GM23338 (cell line): ENCODE measurements around the gene LINGO4. TPM values are rescaled to one million over a fixed set of nuclear protein-coding genes. Genes with fewer than 3 reads are reported as not detected.

Experiments
- ATAC-seq: fragments of 200-7000 bp; cut with Tn5 transposase; 3 replicates; pipeline ENCODE4 v1.9.1; 2020
- DNase-seq: peaks from one replicate; pipeline ENCODE4 v3.0.0-alpha.2; 2015; ENCODE audit warnings: low spot score
- H2AFZ ChIP-seq: fragments of 200-600 bp; sonication (generic); 2 replicates; pipeline ENCODE4 v1.8.0; 2016; ENCODE audit warnings: antibody characterized with exemption, mild to moderate bottlenecking, moderate library complexity
- H3F3A ChIP-seq: fragments of 200-600 bp; sonication (generic); replicated peaks from 2 replicates; pipeline ENCODE4 v1.8.0; 2017; ENCODE audit warnings: antibody characterized with exemption, mixed run types, low read depth
- H3K27ac ChIP-seq: fragments of 200-600 bp; sonication (generic); 2 replicates; pipeline ENCODE4 v1.6.1; 2016; ENCODE audit warnings: low read depth
- H3K27me3 ChIP-seq: fragments of 200-600 bp; sonication (generic); 2 replicates; pipeline ENCODE4 v1.8.0; 2016; ENCODE audit warnings: mild to moderate bottlenecking, mixed run types, moderate library complexity; ENCODE audit not compliant: insufficient read depth
- H3K36me3 ChIP-seq: fragments of 200-600 bp; sonication (generic); 2 replicates; pipeline ENCODE4 v1.8.0; 2016; ENCODE audit warnings: mild to moderate bottlenecking; ENCODE audit not compliant: insufficient read depth
- H3K4me1 ChIP-seq: fragments of 200-600 bp; sonication (generic); 2 replicates; pipeline ENCODE4 v1.8.0; 2016; ENCODE audit warnings: mild to moderate bottlenecking, moderate library complexity; ENCODE audit not compliant: insufficient read depth
- H3K4me2 ChIP-seq: fragments of 200-600 bp; sonication (generic); 2 replicates; pipeline ENCODE4 v1.7.1; 2017; ENCODE audit warnings: mixed run types
- H3K4me3 ChIP-seq: fragments of 200-600 bp; sonication (generic); 2 replicates; pipeline ENCODE4 v1.6.1; 2016; ENCODE audit warnings: mixed run types
- H3K79me2 ChIP-seq: fragments of 200-600 bp; sonication (generic); replicated peaks from 2 replicates; pipeline ENCODE4 v1.8.0; 2017; ENCODE audit warnings: mild to moderate bottlenecking; ENCODE audit not compliant: insufficient read depth
- H3K9me2 ChIP-seq: fragments of 200-600 bp; sonication (generic); 2 replicates; pipeline ENCODE4 v1.8.0; 2017; ENCODE audit not compliant: insufficient read depth
- H4K20me1 ChIP-seq: fragments of 200-600 bp; sonication (generic); replicated peaks from 2 replicates; pipeline ENCODE4 v1.8.0; 2017; ENCODE audit warnings: mild to moderate bottlenecking; ENCODE audit not compliant: insufficient read depth
- H3K27ac Mint-ChIP-seq: 2 replicates; pipeline ENCODE4 v1.8.0; 2020; ENCODE audit warnings: inconsistent platforms, mild to moderate bottlenecking, moderate library complexity, mixed read lengths
- H3K27me3 Mint-ChIP-seq: 3 replicates; pipeline ENCODE4 v1.8.0; 2022; ENCODE audit warnings: low read depth, mild to moderate bottlenecking, moderate library complexity, mixed read lengths, inconsistent platforms; ENCODE audit not compliant: insufficient read depth, poor library complexity
- H3K36me3 Mint-ChIP-seq: 3 replicates; pipeline ENCODE4 v1.8.0; 2021; ENCODE audit warnings: low read depth, mild to moderate bottlenecking, inconsistent platforms, moderate library complexity, mixed read lengths
- H3K4me1 Mint-ChIP-seq: 3 replicates; pipeline ENCODE4 v1.8.0; 2020; ENCODE audit warnings: mild to moderate bottlenecking, inconsistent platforms, mixed read lengths
- H3K4me3 Mint-ChIP-seq: 3 replicates; pipeline ENCODE4 v1.8.0; 2021; ENCODE audit warnings: moderate library complexity, mild to moderate bottlenecking, inconsistent platforms, mixed read lengths
- H3K9me3 Mint-ChIP-seq: 3 replicates; pipeline ENCODE4 v1.8.0; 2020; ENCODE audit warnings: moderate library complexity, mild to moderate bottlenecking, inconsistent platforms, mixed read lengths
- CREB1 ChIP-seq: fragments of 250-450 bp; sonication (Bioruptor Pico); IDR thresholded peaks from 2 replicates; pipeline ENCODE4 v1.5.0; 2020; ENCODE audit warnings: low read depth, mild to moderate bottlenecking, moderate library complexity
- EZH2phosphoT487 ChIP-seq: fragments of 200-600 bp; sonication (generic); IDR thresholded peaks from one replicate; pipeline ENCODE4 v1.8.1; 2018; ENCODE audit warnings: antibody characterized with exemption; ENCODE audit not compliant: unreplicated experiment
- JUNB ChIP-seq: IDR thresholded peaks from one replicate; pipeline ENCODE4 v1.6.1; 2016; ENCODE audit warnings: antibody characterized with exemption; ENCODE audit not compliant: unreplicated experiment
- NANOG ChIP-seq: IDR thresholded peaks from 2 replicates; pipeline ENCODE4 v1.6.1; 2016; ENCODE audit warnings: antibody characterized with exemption, borderline replicate concordance
- POLR2AphosphoS5 ChIP-seq: IDR thresholded peaks from 2 replicates; pipeline ENCODE4 v1.6.1; 2016; ENCODE audit warnings: antibody characterized with exemption, low read depth
- STAT1 ChIP-seq: IDR thresholded peaks from one replicate; pipeline ENCODE4 v1.6.1; 2016; ENCODE audit warnings: antibody characterized with exemption; ENCODE audit not compliant: unreplicated experiment
- ZNF331 ChIP-seq: fragments of 250-450 bp; sonication (Bioruptor Pico); IDR thresholded peaks from 2 replicates; pipeline ENCODE4 v1.5.0; 2020; ENCODE audit warnings: low read depth, mild to moderate bottlenecking, moderate library complexity
- polyA plus RNA-seq: library from polyadenylated mRNA; unstranded; fragments of >200 nt; fragmentation: Nextera tagmentation; extraction: Ambion mirVana; gene quantifications from 2 replicates; pipeline ENCODE4 v1.2.1, GENCODE V29; 2016
- total RNA-seq: library from RNA; depleted of rRNA; stranded (reverse); fragments of >200 nt; shearing (Covaris generic); gene quantifications from 2 replicates; pipeline ENCODE4 v1.2.3, GENCODE V29; 2014
- TF ChIP-seq, protein P1 (sequence below), 2 experiments: fragments of 200-600 bp in 1 of 2; sonication (generic) in 1 of 2; conservative IDR thresholded peaks; 2 replicates each; pipeline versions ENCODE4 v1.5.1 to v1.6.1; 2016 to 2017; ENCODE audit warnings: antibody characterized with exemption in 2 of 2, low read depth in 2 of 2, mild to moderate bottlenecking in 2 of 2, moderate library complexity in 1 of 2
- TF ChIP-seq, protein P2 (sequence below): IDR thresholded peaks from 2 replicates; pipeline ENCODE4 v1.6.1; 2016; ENCODE audit warnings: antibody characterized with exemption
- TF ChIP-seq, protein P3 (sequence below): fragments of 250-450 bp; sonication (Bioruptor Pico); IDR thresholded peaks from 2 replicates; pipeline ENCODE4 v1.5.0; 2020; ENCODE audit warnings: mild to moderate bottlenecking, moderate library complexity

The LINGO4 gene
- total and polyA plus RNA-seq, 2 experiments from 2014 or later: not detected

DNA sequence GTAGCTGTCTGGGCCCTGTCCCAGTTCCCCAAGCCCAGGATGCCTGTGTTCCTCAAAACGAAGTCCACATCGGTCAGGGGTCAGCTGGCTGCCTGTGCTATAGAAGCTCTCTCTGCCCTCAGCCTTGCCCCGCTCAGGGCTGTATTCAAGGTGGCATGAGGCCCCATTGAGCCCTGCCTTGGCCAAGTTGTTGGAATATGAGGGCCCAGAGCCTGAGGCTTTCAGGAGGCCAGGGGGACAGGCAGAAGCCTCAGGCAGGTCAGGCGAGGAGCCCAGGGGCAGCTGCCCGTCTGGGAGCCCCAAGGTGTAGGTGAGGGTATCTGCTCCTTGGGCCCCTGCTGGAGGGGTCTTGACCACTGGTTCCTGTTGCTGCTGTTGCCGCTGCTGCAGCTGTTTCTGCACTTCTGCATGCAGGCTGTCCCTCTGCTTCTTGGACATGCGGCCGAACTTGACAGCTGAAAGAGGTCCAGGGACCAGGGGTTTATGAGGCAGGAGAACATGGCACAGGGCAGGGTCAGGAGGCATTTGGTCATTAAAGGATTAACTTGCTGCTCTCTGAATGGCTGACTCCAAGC is 9.8 kb upstream of the LINGO4 start:
- H3K27me3 Mint-ChIP-seq: peaks cover 15% of the 10 kb centered on the region
- no peaks in the 10 kb centered on the region for H3K36me3 Mint-ChIP-seq
- Histone ChIP-seq H3K4me1 (peaks cover 3% of the 10 kb centered on the region), H4K20me1 (no peaks in the 10 kb centered on the region), H3K27me3 (no peaks in the 10 kb centered on the region), H2AFZ (no peak overlapping the region), H3K9me2 (no peaks in the 10 kb centered on the region), H3K4me2 (no peak overlapping the region), H3K4me3 (no peak overlapping the region), H3K36me3 (no peaks in the 10 kb centered on the region), H3K79me2 (no peaks in the 10 kb centered on the region), H3K27ac (no peak overlapping the region), H3F3A (no peaks in the 10 kb centered on the region)
- no peak for TF ChIP-seq EZH2phosphoT487
- TF ChIP-seq CREB1 (CRISPR knock-in tag): no peak
- TF ChIP-seq STAT1: no peak
- TF ChIP-seq JUNB: no peak
- no peak for TF ChIP-seq POLR2AphosphoS5
- no peak overlapping the region for H3K27ac Mint-ChIP-seq
- H3K4me3 Mint-ChIP-seq: no peak overlapping the region
- DNase-seq (no peak), ATAC-seq (no peak)
- H3K4me1 Mint-ChIP-seq: peaks cover 9% of the 10 kb centered on the region
- H3K9me3 Mint-ChIP-seq: no peaks in the 10 kb centered on the region

DNA sequence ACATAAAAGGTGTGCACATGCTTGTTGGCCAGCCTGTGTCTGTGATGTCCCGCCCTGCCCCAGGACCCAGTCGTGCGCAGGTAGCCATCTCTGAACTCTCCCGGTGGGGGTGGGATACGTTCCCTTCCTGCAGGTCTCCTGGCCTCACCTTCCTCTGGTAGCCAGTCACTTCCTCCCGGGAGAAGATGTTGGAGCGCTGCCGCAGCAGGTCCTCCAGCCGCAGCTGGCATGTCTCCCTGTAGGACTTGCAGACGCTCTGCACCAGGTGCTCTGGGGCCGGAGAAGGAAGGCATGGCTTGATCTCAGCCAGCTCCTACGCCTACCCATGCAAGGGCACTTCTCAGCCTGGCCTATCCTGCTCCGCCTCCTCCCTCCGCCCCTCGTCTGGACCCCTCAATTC is 9.2 kb upstream of the LINGO4 start:
- no peak overlapping the region for H3K27ac Mint-ChIP-seq
- TF ChIP-seq EZH2phosphoT487: no peak
- TF ChIP-seq ZNF331 (CRISPR knock-in tag): no peak
- TF ChIP-seq, protein P1, sequence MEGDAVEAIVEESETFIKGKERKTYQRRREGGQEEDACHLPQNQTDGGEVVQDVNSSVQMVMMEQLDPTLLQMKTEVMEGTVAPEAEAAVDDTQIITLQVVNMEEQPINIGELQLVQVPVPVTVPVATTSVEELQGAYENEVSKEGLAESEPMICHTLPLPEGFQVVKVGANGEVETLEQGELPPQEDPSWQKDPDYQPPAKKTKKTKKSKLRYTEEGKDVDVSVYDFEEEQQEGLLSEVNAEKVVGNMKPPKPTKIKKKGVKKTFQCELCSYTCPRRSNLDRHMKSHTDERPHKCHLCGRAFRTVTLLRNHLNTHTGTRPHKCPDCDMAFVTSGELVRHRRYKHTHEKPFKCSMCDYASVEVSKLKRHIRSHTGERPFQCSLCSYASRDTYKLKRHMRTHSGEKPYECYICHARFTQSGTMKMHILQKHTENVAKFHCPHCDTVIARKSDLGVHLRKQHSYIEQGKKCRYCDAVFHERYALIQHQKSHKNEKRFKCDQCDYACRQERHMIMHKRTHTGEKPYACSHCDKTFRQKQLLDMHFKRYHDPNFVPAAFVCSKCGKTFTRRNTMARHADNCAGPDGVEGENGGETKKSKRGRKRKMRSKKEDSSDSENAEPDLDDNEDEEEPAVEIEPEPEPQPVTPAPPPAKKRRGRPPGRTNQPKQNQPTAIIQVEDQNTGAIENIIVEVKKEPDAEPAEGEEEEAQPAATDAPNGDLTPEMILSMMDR (conservative IDR thresholded peaks at IDR 0.05; ENCODE audit: low read depth in 2 of 2): no peak
- TF ChIP-seq, protein P2, sequence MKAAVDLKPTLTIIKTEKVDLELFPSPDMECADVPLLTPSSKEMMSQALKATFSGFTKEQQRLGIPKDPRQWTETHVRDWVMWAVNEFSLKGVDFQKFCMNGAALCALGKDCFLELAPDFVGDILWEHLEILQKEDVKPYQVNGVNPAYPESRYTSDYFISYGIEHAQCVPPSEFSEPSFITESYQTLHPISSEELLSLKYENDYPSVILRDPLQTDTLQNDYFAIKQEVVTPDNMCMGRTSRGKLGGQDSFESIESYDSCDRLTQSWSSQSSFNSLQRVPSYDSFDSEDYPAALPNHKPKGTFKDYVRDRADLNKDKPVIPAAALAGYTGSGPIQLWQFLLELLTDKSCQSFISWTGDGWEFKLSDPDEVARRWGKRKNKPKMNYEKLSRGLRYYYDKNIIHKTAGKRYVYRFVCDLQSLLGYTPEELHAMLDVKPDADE: no peak
- no peak for TF ChIP-seq STAT1
- TF ChIP-seq, protein P3, sequence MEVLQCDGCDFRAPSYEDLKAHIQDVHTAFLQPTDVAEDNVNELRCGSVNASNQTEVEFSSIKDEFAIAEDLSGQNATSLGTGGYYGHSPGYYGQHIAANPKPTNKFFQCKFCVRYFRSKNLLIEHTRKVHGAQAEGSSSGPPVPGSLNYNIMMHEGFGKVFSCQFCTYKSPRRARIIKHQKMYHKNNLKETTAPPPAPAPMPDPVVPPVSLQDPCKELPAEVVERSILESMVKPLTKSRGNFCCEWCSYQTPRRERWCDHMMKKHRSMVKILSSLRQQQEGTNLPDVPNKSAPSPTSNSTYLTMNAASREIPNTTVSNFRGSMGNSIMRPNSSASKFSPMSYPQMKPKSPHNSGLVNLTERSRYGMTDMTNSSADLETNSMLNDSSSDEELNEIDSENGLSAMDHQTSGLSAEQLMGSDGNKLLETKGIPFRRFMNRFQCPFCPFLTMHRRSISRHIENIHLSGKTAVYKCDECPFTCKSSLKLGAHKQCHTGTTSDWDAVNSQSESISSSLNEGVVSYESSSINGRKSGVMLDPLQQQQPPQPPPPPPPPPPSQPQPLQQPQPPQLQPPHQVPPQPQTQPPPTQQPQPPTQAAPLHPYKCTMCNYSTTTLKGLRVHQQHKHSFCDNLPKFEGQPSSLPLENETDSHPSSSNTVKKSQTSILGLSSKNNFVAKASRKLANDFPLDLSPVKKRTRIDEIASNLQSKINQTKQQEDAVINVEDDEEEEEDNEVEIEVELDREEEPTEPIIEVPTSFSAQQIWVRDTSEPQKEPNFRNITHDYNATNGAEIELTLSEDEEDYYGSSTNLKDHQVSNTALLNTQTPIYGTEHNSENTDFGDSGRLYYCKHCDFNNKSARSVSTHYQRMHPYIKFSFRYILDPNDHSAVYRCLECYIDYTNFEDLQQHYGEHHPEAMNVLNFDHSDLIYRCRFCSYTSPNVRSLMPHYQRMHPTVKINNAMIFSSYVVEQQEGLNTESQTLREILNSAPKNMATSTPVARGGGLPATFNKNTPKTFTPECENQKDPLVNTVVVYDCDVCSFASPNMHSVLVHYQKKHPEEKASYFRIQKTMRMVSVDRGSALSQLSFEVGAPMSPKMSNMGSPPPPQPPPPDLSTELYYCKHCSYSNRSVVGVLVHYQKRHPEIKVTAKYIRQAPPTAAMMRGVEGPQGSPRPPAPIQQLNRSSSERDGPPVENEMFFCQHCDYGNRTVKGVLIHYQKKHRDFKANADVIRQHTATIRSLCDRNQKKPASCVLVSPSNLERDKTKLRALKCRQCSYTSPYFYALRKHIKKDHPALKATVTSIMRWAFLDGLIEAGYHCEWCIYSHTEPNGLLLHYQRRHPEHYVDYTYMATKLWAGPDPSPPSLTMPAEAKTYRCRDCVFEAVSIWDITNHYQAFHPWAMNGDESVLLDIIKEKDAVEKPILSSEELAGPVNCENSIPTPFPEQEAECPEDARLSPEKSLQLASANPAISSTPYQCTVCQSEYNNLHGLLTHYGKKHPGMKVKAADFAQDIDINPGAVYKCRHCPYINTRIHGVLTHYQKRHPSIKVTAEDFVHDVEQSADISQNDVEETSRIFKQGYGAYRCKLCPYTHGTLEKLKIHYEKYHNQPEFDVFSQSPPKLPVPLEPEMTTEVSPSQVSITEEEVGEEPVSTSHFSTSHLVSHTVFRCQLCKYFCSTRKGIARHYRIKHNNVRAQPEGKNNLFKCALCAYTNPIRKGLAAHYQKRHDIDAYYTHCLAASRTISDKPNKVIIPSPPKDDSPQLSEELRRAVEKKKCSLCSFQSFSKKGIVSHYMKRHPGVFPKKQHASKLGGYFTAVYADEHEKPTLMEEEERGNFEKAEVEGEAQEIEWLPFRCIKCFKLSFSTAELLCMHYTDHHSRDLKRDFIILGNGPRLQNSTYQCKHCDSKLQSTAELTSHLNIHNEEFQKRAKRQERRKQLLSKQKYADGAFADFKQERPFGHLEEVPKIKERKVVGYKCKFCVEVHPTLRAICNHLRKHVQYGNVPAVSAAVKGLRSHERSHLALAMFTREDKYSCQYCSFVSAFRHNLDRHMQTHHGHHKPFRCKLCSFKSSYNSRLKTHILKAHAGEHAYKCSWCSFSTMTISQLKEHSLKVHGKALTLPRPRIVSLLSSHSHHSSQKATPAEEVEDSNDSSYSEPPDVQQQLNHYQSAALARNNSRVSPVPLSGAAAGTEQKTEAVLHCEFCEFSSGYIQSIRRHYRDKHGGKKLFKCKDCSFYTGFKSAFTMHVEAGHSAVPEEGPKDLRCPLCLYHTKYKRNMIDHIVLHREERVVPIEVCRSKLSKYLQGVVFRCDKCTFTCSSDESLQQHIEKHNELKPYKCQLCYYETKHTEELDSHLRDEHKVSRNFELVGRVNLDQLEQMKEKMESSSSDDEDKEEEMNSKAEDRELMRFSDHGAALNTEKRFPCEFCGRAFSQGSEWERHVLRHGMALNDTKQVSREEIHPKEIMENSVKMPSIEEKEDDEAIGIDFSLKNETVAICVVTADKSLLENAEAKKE: no peak
- no peak for TF ChIP-seq NANOG

More for the DNA sequence above, 9.2 kb upstream of the LINGO4 start:
- Histone ChIP-seq H3K4me3 (no peak overlapping the region), H3K4me2 (no peak overlapping the region), H3K27ac (no peak overlapping the region), H3K4me1 (peaks cover 7% of the 10 kb centered on the region), H2AFZ (no peak overlapping the region), H3K27me3 (no peaks in the 10 kb centered on the region), H3K9me2 (no peaks in the 10 kb centered on the region), H4K20me1 (no peaks in the 10 kb centered on the region), H3K36me3 (no peaks in the 10 kb centered on the region), H3F3A (no peaks in the 10 kb centered on the region), H3K79me2 (no peaks in the 10 kb centered on the region)
- Mint-ChIP-seq H3K4me3 (no peak overlapping the region), H3K9me3 (no peaks in the 10 kb centered on the region), H3K4me1 (peaks cover 15% of the 10 kb centered on the region), H3K27me3 (peaks cover 15% of the 10 kb centered on the region), H3K36me3 (no peaks in the 10 kb centered on the region)
- DNase-seq: no peak
- ATAC-seq: no peak; the same call in 2 of the 3 replicates
